HG03066 (cell line): ENCODE measurements around the gene LRCH2.

ENCODE experiments used
- ATAC-seq: cut with Tn5 transposase; IDR thresholded peaks from one replicate; pipeline ENCODE4 v1.9.1; 2021; ENCODE audit warnings: low read depth; ENCODE audit not compliant: unreplicated experiment

Gene LRCH2

GRCh38 chrX:115067812-115068211 lies 166.1 kb downstream of the LRCH2 start:
- no peak for ATAC-seq

- no peak for ATAC-seq
These were observed 168.6 kb downstream of the LRCH2 start for GRCh38 chrX:115065304-115065703.
